GM12872 (cell line): Measurements from ENCODE around the gene CKS1B.

ENCODE experiments used
- CTCF ChIP-seq: IDR thresholded peaks from 3 replicates; pipeline ENCODE4 v1.5.1; 2011; ENCODE audit warnings: low read depth, mild to moderate bottlenecking, low read length, moderate library complexity; ENCODE audit not compliant: insufficient read depth

The CKS1B gene

GRCh38 chr1:154973344-154974101 lies 958 bp upstream of the CKS1B start:
- TF ChIP-seq CTCF = no peak

- TF ChIP-seq CTCF = no peak
Measured at GRCh38 chr1:154974808-154975408, 427 bp downstream of the CKS1B start.

DNA sequence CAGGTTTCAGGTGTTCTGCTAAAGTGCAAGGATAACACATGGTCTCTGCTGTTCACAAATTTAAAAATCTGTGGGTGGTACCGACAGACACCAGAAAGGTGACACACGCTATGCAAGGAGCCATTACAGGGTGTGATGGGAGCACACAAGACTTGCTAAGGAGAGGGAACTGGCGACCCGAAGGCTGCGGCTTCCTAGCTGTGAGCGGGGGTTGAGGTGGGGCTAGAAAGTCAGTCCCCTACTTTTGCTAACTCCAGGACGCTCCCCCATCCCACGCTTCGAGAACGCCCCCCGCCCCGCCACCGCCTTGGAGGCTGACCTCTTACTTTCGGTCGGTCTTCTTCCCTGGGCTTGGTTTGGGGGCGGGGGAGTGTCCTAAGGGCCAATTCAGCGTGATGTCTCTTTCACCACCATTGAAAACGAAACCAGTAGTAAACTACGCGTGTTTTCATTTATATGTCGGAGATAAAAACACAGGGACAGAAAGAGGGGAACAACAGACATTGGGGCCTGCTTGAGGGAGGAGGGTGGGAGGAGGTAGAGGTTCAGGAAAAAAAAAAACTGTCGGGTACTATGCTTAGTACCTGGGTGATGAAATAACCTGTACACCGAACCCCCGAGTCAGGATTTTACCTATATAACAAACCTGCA lies 1.1 kb downstream of the CKS1B start:
- no peak for TF ChIP-seq CTCF

DNA sequence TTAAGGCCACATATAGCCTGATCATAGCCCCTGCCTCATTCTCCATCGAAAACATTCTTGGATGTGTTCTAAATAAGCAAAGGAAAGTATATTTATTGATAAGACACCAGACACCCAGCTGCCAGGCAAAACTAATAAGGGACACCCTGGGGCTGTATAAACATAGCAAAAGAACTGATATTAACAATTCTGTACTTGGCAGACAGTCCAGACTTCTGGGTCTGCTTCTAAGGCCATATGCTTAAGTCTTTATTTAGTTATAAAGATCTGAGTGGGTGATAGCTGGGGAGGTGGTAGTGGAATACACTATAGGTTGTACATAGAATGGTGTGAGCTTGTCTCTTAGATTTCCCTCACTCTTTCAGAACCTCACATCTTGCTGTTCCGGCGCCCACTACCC lies 3.9 kb downstream of the CKS1B start:
- no peak for TF ChIP-seq CTCF

DNA sequence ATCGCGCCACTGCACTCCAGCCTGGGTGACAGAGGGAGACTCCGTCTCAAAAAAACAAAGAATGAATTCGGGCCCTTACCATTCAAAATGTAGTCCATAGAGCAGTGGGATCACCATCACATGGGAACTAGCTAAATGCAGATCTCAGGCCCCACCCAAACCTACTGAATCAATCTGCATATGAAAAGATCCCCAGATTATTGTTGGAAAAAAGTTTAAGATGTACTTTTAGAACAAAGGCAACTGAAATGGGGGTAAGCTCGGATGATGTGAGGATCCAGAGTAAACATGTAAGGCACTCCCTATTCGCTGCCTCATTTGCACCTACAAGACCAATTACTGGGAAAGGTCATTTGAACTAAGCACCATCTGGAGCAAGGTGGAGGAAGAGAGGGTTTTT lies 7.9 kb downstream of the CKS1B start:
- no peak for TF ChIP-seq CTCF

DNA sequence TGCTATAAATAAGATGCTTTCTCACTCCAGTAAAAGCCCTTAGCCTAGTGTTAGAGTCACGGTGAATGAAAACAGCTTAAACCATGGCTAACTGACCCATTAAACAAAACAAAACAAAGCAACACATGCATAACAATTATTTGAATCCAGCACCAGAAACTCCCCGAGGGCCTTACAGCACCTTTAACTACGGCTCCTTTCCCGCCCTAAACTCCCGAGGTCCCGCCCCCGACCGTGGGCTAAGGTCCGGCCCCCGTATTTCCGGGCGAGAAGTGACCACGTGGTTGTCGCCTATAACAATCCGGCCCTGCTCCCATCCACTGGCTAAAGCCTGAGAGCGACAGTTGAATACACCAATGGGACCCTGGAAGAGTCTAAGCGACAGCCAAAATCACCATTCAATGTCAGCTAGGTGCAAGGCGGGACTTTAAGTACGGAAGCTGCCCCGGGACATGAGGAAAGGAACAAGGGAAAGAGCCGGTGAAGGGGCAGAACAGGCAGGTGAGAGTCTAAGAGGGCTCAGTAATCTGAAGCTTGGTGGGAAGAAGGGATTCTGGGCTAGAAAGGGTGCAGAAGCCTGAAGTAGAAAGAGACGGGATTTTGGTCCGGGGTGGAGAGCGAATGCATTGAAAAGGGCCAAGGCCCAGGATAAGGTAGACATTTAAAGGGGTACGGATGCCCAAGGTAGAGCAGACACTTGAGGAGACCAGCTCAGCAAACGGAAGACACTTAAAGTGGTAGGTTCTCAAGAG lies 8.6 kb downstream of the CKS1B start, which contains the start of gene FLAD1:
TSS of gene FLAD1 (plus strand) at position 448 of the 752 bp plus-strand sequence. CDS start 351 bp downstream, outside the sequence.
- TF ChIP-seq CTCF = no peak
